Stimulated activated CD8-positive, alpha-beta memory T cell treated with anti-CD3 and anti-CD28 coated beads, Interleukin-2, amount 100 ng/mL, for 48 hours (primary cell): ENCODE data around the gene BCO1.

Experiments used
- DNase-seq, 2 donors: peaks; one replicate each; pipeline ENCODE4 v3.0.0-alpha.2; 2020; ENCODE audit warnings: low read depth in 2 of 2

BCO1 gene

GRCh38 chr16:81232740-81233367 is 5.6 kb upstream of the BCO1 start:
- DNase-seq: no peak

GRCh38 chr16:81237282-81237681 is 1.2 kb upstream of the BCO1 start:
- no peak for DNase-seq

- no peak for DNase-seq
Observed at GRCh38 chr16:81237942-81238295, 570 bp upstream of the BCO1 start.

- DNase-seq: no peak
Observed at GRCh38 chr16:81239367-81240121, 1.1 kb downstream of the BCO1 start.

- DNase-seq: no peak
Observed at GRCh38 chr16:81241706-81242105, 3.2 kb downstream of the BCO1 start.

- DNase-seq: no peak
Observed at GRCh38 chr16:81242977-81243618, 4.6 kb downstream of the BCO1 start.

- DNase-seq: no peak
Observed at GRCh38 chr16:81243942-81244341, 5.5 kb downstream of the BCO1 start.

GRCh38 chr16:81251871-81252270 is 13.4 kb downstream of the BCO1 start:
- DNase-seq: no peak

- DNase-seq: no peak
Observed at GRCh38 chr16:81253141-81253540, 14.7 kb downstream of the BCO1 start.

GRCh38 chr16:81254922-81255526 is 16.5 kb downstream of the BCO1 start:
- DNase-seq: no peak

- DNase-seq: no peak
Observed at GRCh38 chr16:81259916-81260315, 21.4 kb downstream of the BCO1 start.

GRCh38 chr16:81261049-81261648 is 22.7 kb downstream of the BCO1 start:
- DNase-seq: peak in 1 of 2 donors; percentile 9

GRCh38 chr16:81263470-81264220 is 25.2 kb downstream of the BCO1 start:
- DNase-seq: no peak

GRCh38 chr16:81264386-81264785 is 25.9 kb downstream of the BCO1 start:
- no peak for DNase-seq

GRCh38 chr16:81265052-81265451 is 26.6 kb downstream of the BCO1 start:
- DNase-seq: no peak

- no peak for DNase-seq
Observed at GRCh38 chr16:81265658-81266451, 27.4 kb downstream of the BCO1 start.

GRCh38 chr16:81266680-81267095 is 28.2 kb downstream of the BCO1 start:
- DNase-seq: peak in 1 of 2 donors; percentile 5

- DNase-seq: no peak
Observed at GRCh38 chr16:81268509-81268908, 30.0 kb downstream of the BCO1 start.

GRCh38 chr16:81273223-81273950 is 34.9 kb downstream of the BCO1 start:
- no peak for DNase-seq

GRCh38 chr16:81275064-81275532 is 36.6 kb downstream of the BCO1 start:
- DNase-seq: no peak
